ENCODE data around the gene PRKCE. TPM values are rescaled to one million over a fixed set of nuclear protein-coding genes. Genes with fewer than 3 reads are reported as not detected.

Gene PRKCE
- total RNA-seq, 2 experiments from 2014 or later, result 24.9 to 26.2 TPM

GRCh38 chr2:45882707-45883602, 231.5 kb downstream of the PRKCE start:
- TF ChIP-seq CTCF (IDR thresholded peaks at IDR 0.05), result no peak
- Histone ChIP-seq H3K4me3 (ENCODE audit: low read length) (no peak overlapping the region), H3K27ac (ENCODE audit: low read depth in 1 of 2, low read length in 2 of 2) (no peak overlapping the region), H3K4me1 (ENCODE audit: insufficient read depth, low read length) (peaks cover 2% of the 10 kb centered on the region), H3K9me3 (ENCODE audit: control insufficient read depth in 1 of 2, insufficient read depth in 1 of 2, low read length in 2 of 2) (no peaks in the 10 kb centered on the region), H3K36me3 (ENCODE audit: insufficient read depth, low read length) (no peaks in the 10 kb centered on the region), H3K27me3 (ENCODE audit: control insufficient read depth in 1 of 2, insufficient read depth in 2 of 2, low read length in 2 of 2) (no peaks in the 10 kb centered on the region)
- POLR2A ChIA-PET, result no interaction called here
- H3K36me3 Mint-ChIP-seq (ENCODE audit: low read depth), result peaks cover 5% of the 10 kb centered on the region
- peaks cover 11% of the 10 kb centered on the region for H3K4me1 Mint-ChIP-seq (ENCODE audit: low read depth)
- no peak overlapping the region for H3K4me3 Mint-ChIP-seq
- intact Hi-C loops (cut with DNase I, micrococcal nuclease), result no loop called here
- peaks cover under 1% of the 10 kb centered on the region for H3K9me3 Mint-ChIP-seq
- DNase-seq, result no peak
- H3K27ac Mint-ChIP-seq, result no peak overlapping the region
- no peak for ATAC-seq (ENCODE audit: poor library complexity)
- H3K27me3 Mint-ChIP-seq, result no peaks in the 10 kb centered on the region
- CTCF ChIA-PET, result no interaction called here

- ATAC-seq (ENCODE audit: poor library complexity) (no peak), DNase-seq (no peak)
- H3K27me3 ChIP-seq (ENCODE audit: control insufficient read depth in 1 of 2, insufficient read depth in 2 of 2, low read length in 2 of 2), result no peaks in the 10 kb centered on the region
- H3K27ac Mint-ChIP-seq, result no peak overlapping the region
- H3K27me3 Mint-ChIP-seq, result no peaks in the 10 kb centered on the region
- H3K36me3 ChIP-seq (ENCODE audit: insufficient read depth, low read length), result no peaks in the 10 kb centered on the region
- H3K4me3 Mint-ChIP-seq, result no peak overlapping the region
- H3K27ac ChIP-seq (ENCODE audit: low read depth in 1 of 2, low read length in 2 of 2), result no peak overlapping the region
- H3K4me1 Mint-ChIP-seq (ENCODE audit: low read depth), result peaks cover 11% of the 10 kb centered on the region
- H3K4me1 ChIP-seq (ENCODE audit: insufficient read depth, low read length), result peaks cover 5% of the 10 kb centered on the region
- H3K4me3 ChIP-seq (ENCODE audit: low read length), result no peak overlapping the region
- intact Hi-C loops (cut with DNase I, micrococcal nuclease), result no loop called here
- H3K36me3 Mint-ChIP-seq (ENCODE audit: low read depth), result no peaks in the 10 kb centered on the region
- H3K9me3 ChIP-seq (ENCODE audit: control insufficient read depth in 1 of 2, insufficient read depth in 1 of 2, low read length in 2 of 2), result no peaks in the 10 kb centered on the region
- POLR2A ChIA-PET, result no interaction called here
- H3K9me3 Mint-ChIP-seq, result no peaks in the 10 kb centered on the region
- TF ChIP-seq CTCF (IDR thresholded peaks at IDR 0.05), result no peak
- CTCF ChIA-PET, result interaction anchor here (0.6 kb wide), 1 partner anchor 206 kb away, joined by 4 read pairs; no protein-coding TSS in a partner anchor
Observed at GRCh38 chr2:45883603-45884000, 232.1 kb downstream of the PRKCE start.

- DNase-seq (no peak), ATAC-seq (ENCODE audit: poor library complexity) (no peak)
- Mint-ChIP-seq H3K9me3 (no peaks in the 10 kb centered on the region), H3K36me3 (ENCODE audit: low read depth) (no peaks in the 10 kb centered on the region), H3K4me3 (no peak overlapping the region), H3K27ac (no peak overlapping the region), H3K27me3 (no peaks in the 10 kb centered on the region), H3K4me1 (ENCODE audit: low read depth) (peaks cover 16% of the 10 kb centered on the region)
- Histone ChIP-seq H3K4me3 (ENCODE audit: low read length) (no peak overlapping the region), H3K9me3 (ENCODE audit: control insufficient read depth in 1 of 2, insufficient read depth in 1 of 2, low read length in 2 of 2) (no peaks in the 10 kb centered on the region), H3K27ac (ENCODE audit: low read depth in 1 of 2, low read length in 2 of 2) (no peak overlapping the region), H3K4me1 (ENCODE audit: insufficient read depth, low read length) (peaks cover 11% of the 10 kb centered on the region), H3K36me3 (ENCODE audit: insufficient read depth, low read length) (no peaks in the 10 kb centered on the region), H3K27me3 (ENCODE audit: control insufficient read depth in 1 of 2, insufficient read depth in 2 of 2, low read length in 2 of 2) (no peaks in the 10 kb centered on the region)
- intact Hi-C loops (cut with DNase I, micrococcal nuclease), result no loop called here
- no peak for TF ChIP-seq CTCF (IDR thresholded peaks at IDR 0.05)
- ChIA-PET CTCF (interaction anchor here (0.6 to 1.1 kb wide), 3 partner anchors 8 to 207 kb away, joined by 3 to 4 read pairs (median 3); no protein-coding TSS in a partner anchor), POLR2A (no interaction called here)
Observed at GRCh38 chr2:45884126-45884525, 232.7 kb downstream of the PRKCE start.
